GM21737 (cell line): ENCODE measurements around the gene ATP5PF.
"Not testable (repeated sequence)": the region's sequence is repeated elsewhere in the genome, so short reads cannot be mapped to it uniquely, and the experiment has no call there.

ENCODE experiments used
- ATAC-seq: cut with Tn5 transposase; IDR thresholded peaks from one replicate; pipeline ENCODE4 v1.9.1; 2021; ENCODE audit warnings: mild to moderate bottlenecking, moderate library complexity; ENCODE audit not compliant: unreplicated experiment

ATP5PF gene

GRCh38 chr21:25734904-25735645 lies at the start of gene ATP5PF, which contains the start of gene GABPA:
TSS of gene ATP5PF (minus strand) at chr21:25734904. CDS start at chr21:25729794, 5,110 bp downstream.
TSS of gene GABPA (plus strand) at chr21:25734972. CDS start at chr21:25741599, 6,627 bp downstream.
- ATAC-seq = peak; percentile 85

- not testable (repeated sequence) for ATAC-seq
Measured at GRCh38 chr21:25778126-25778875, 43.6 kb upstream of the ATP5PF start.

GRCh38 chr21:25776440-25776839 lies 41.7 kb upstream of the ATP5PF start:
- no peak for ATAC-seq

GRCh38 chr21:25772686-25773085 lies 38.0 kb upstream of the ATP5PF start:
- ATAC-seq = no peak

- no peak for ATAC-seq
Measured at GRCh38 chr21:25767921-25768320, 33.2 kb upstream of the ATP5PF start.

- no peak for ATAC-seq
Measured at GRCh38 chr21:25764065-25764464, 29.4 kb upstream of the ATP5PF start.

- ATAC-seq = no peak
Measured at GRCh38 chr21:25760677-25761076, 26.0 kb upstream of the ATP5PF start.

GRCh38 chr21:25760061-25760460 lies 25.4 kb upstream of the ATP5PF start:
- no peak for ATAC-seq

GRCh38 chr21:25759573-25759972 lies 24.9 kb upstream of the ATP5PF start:
- ATAC-seq = no peak

- no peak for ATAC-seq
Measured at GRCh38 chr21:25757531-25757930, 22.8 kb upstream of the ATP5PF start.

- ATAC-seq = no peak
Measured at GRCh38 chr21:25756190-25756932, 21.7 kb upstream of the ATP5PF start.

GRCh38 chr21:25752416-25752815 lies 17.7 kb upstream of the ATP5PF start:
- no peak for ATAC-seq

GRCh38 chr21:25750085-25750484 lies 15.4 kb upstream of the ATP5PF start:
- ATAC-seq = no peak

GRCh38 chr21:25744854-25745253 lies 10.2 kb upstream of the ATP5PF start:
- ATAC-seq = no peak

GRCh38 chr21:25742900-25743299 lies 8.2 kb upstream of the ATP5PF start:
- ATAC-seq = no peak

- no peak for ATAC-seq
Measured at GRCh38 chr21:25737421-25737820, 2.7 kb upstream of the ATP5PF start.

GRCh38 chr21:25735646-25736597 lies 1.2 kb upstream of the ATP5PF start:
- peak; percentile 12 for ATAC-seq

GRCh38 chr21:25734654-25734903 lies 125 bp downstream of the ATP5PF start:
- ATAC-seq = no peak

- ATAC-seq = peak; percentile 13
Measured at GRCh38 chr21:25733859-25734653, 648 bp downstream of the ATP5PF start.
